Tibial artery (tissue), 4 donors: Measurements from ENCODE around the gene MRPS35.
A peak's percentile ranks its signal among the peaks of the same experiment; 100 is the strongest.

Experiments
- DNase-seq, 2 donors: peaks; one replicate each; pipeline ENCODE4 v3.0.0-alpha.2; 2019
- H3K27ac ChIP-seq, 2 donors: fragments of 200-600 bp; sonication (generic) in 1 of 2; 1 replicate in 1 of 2; 2 replicates in 1 of 2; pipeline ENCODE4 v1.5.1; 2018 to 2019; ENCODE audit warnings: mild to moderate bottlenecking in 1 of 2
- H3K27me3 ChIP-seq, 2 donors: fragments of 200-600 bp; sonication (generic) in 1 of 2; one replicate each; pipeline versions ENCODE4 v1.5.1 to v1.6.0; 2016 to 2019
- H3K36me3 ChIP-seq, 3 donors: fragments of 200-600 bp; sonication (generic) in 2 of 3; one replicate each; pipeline ENCODE4 v1.5.1; 2016 to 2019; ENCODE audit warnings: mild to moderate bottlenecking in 2 of 3
- H3K4me1 ChIP-seq, 4 donors: fragments of 200-600 bp; sonication (generic) in 2 of 4; 1 replicate in 3 of 4; 2 replicates in 1 of 4; pipeline ENCODE4 v1.5.1; 2016 to 2019
- H3K4me3 ChIP-seq, 2 donors: fragments of 200-600 bp; sonication (generic) in 1 of 2; 1 replicate in 1 of 2; 2 replicates in 1 of 2; pipeline ENCODE4 v1.5.1; 2018 to 2019; ENCODE audit warnings: mild to moderate bottlenecking in 2 of 2
- H3K9me3 ChIP-seq, 3 donors: fragments of 200-600 bp; sonication (generic) in 1 of 3; one replicate each; pipeline ENCODE4 v1.5.1; 2016 to 2019
- CTCF ChIP-seq, 2 experiments: fragments of 200-600 bp in 1 of 2; fragments of 450-650 bp in 1 of 2; IDR thresholded peaks; one replicate each; pipeline ENCODE4 v1.5.1; 2017 to 2019; ENCODE audit warnings: antibody characterized with exemption in 2 of 2, mild to moderate bottlenecking in 1 of 2, moderate library complexity in 1 of 2
- intact Hi-C: fragments of 100-400 bp; cut with DNase I; formaldehyde crosslinking; loops from one replicate; pipeline ENCODE4 v1.15.0; 2023; ENCODE audit warnings: low total_unique reads

The MRPS35 gene

GRCh38 chr12:27710592-27711316 is at the start of gene MRPS35:
MRPS35 (plus strand) TSS chr12:27710832; CDS start chr12:27710844, 12 bp downstream.
- intact Hi-C loops: loop anchor here (2.0 kb wide), 1 partner anchor 70 kb away; the partner anchor contains the start of genes KLHL42 and MANSC4
- TF ChIP-seq CTCF (IDR thresholded peaks at IDR 0.05): no peak
- Histone ChIP-seq H3K4me3 (peak within 1 kb of the TSS; percentile 95 to 97), H3K27ac (peak within 1 kb of the TSS; percentile 84 to 85), H3K4me1 (peaks cover 0 to 23% (median 17%) of the 10 kb centered on the region in 4 donors), H3K36me3 (peaks cover 0 to 11% (median 5%) of the 10 kb centered on the region in 3 donors), H3K9me3 (no peaks in the 10 kb centered on the region), H3K27me3 (no peaks in the 10 kb centered on the region)
- DNase-seq: peak; percentile 91 to 95

- Histone ChIP-seq H3K36me3 (peaks cover 14 to 39% (median 33%) of the 10 kb centered on the region in 3 donors), H3K27ac (no peak overlapping the region), H3K9me3 (no peaks in the 10 kb centered on the region), H3K4me3 (no peak overlapping the region), H3K27me3 (no peaks in the 10 kb centered on the region), H3K4me1 (peaks cover 0 to 26% (median 0%) of the 10 kb centered on the region in 4 donors)
- intact Hi-C loops: no loop called here
- DNase-seq: no peak
- TF ChIP-seq CTCF (IDR thresholded peaks at IDR 0.05): no peak
These were observed 44.9 kb upstream of the MRPS35 start for GRCh38 chr12:27665704-27666103.

GRCh38 chr12:27666510-27666909 is 44.1 kb upstream of the MRPS35 start:
- Histone ChIP-seq H3K4me3 (no peak overlapping the region), H3K27ac (peak overlapping the region; percentile 56 to 61), H3K4me1 (peaks cover 0 to 27% (median 0%) of the 10 kb centered on the region in 4 donors), H3K27me3 (no peaks in the 10 kb centered on the region), H3K36me3 (peaks cover 8 to 31% (median 25%) of the 10 kb centered on the region in 3 donors), H3K9me3 (no peaks in the 10 kb centered on the region)
- intact Hi-C loops: no loop called here
- no peak for TF ChIP-seq CTCF (IDR thresholded peaks at IDR 0.05)
- DNase-seq: no peak

- intact Hi-C loops: no loop called here
- peak overlapping the region; percentile 56 to 61 for H3K27ac ChIP-seq
- peaks cover 0 to 37% (median 4%) of the 10 kb centered on the region in 4 donors for H3K4me1 ChIP-seq
- no peak overlapping the region for H3K4me3 ChIP-seq
- TF ChIP-seq CTCF (IDR thresholded peaks at IDR 0.05): no peak
- H3K27me3 ChIP-seq: no peaks in the 10 kb centered on the region
- H3K36me3 ChIP-seq: peaks cover 8 to 30% (median 21%) of the 10 kb centered on the region in 3 donors
- H3K9me3 ChIP-seq: no peaks in the 10 kb centered on the region
- DNase-seq: peak; percentile 61 to 87
These were observed 43.1 kb upstream of the MRPS35 start for GRCh38 chr12:27667540-27667939.

- peaks cover 8 to 29% (median 24%) of the 10 kb centered on the region in 3 donors for H3K36me3 ChIP-seq
- H3K4me1 ChIP-seq: peaks cover 0 to 45% (median 9%) of the 10 kb centered on the region in 4 donors
- TF ChIP-seq CTCF (IDR thresholded peaks at IDR 0.05): no peak
- no peak overlapping the region for H3K4me3 ChIP-seq
- H3K27me3 ChIP-seq: no peaks in the 10 kb centered on the region
- no peaks in the 10 kb centered on the region for H3K9me3 ChIP-seq
- intact Hi-C loops: no loop called here
- DNase-seq: no peak
- H3K27ac ChIP-seq: peak overlapping the region; percentile 67 to 70
These were observed 38.6 kb upstream of the MRPS35 start for GRCh38 chr12:27672051-27672450.
